GM21529 (cell line): ENCODE results near the gene FBXO31.
A peak's percentile ranks its signal among the peaks of the same experiment; 100 is the strongest.

Experiments used
- ATAC-seq: cut with Tn5 transposase; IDR thresholded peaks from one replicate; pipeline ENCODE4 v1.9.1; 2021; ENCODE audit not compliant: unreplicated experiment

The FBXO31 gene

DNA sequence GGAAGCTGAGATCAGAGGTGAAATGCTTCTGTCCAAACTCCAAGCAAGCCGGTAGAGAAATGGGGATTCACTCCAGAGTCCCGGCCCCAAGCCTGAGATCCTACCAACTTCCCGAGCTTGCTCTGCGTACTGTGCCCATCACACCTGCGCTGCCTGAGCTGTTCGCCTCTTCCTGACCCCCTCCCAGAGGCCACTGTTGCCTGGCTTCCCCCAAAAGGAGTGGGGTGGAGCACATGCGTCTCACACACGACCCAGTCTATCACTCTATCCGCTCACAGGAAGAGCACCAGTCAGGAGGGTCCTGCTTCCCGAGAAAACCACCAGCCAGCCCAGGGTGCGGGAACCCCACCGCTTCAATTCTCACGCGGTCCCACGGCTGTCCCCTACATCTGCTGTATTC is 52.9 kb downstream of the FBXO31 start:
- ATAC-seq = no peak

GRCh38 chr16:87330257-87330624 is 53.3 kb downstream of the FBXO31 start:
- no peak for ATAC-seq

DNA sequence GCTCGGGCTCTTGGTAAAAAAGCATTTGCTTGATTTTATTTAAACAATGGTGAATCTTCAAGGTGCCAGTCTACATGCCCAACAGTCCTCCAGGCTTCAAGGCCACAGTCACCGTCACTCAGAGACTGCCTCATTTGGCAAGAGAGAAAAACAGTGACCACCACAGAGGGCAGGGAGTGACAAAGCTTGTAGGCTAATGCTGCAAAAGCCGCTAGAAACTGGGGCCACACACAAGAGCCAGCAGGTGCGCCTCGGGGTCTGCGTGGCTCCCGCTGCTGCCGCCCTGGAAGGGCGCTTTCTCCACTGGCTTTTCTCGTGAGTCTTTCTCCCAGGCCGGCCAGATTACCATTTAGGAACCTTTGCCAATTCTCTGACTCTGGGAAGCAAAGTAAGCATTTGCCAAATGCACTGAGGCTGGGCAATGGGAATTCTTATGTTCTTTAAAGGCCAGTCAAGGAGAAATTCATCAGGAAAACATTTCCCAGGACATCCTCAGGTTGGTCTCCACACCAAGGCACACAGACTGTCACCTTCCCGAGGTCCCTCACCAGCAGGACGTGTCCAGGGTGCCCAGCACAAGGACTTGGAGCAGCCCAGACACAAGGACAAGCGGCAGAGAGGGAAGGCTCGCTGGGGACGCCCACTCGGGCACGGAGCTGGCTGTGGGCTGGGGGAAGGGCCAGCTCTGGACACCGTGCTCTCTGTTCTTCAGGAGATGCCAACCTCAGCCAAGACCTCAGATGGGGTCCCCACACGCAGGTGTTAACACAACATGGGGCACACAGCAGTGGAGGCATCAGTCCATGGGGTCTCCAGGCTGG is 53.9 kb downstream of the FBXO31 start:
- no peak for ATAC-seq

DNA sequence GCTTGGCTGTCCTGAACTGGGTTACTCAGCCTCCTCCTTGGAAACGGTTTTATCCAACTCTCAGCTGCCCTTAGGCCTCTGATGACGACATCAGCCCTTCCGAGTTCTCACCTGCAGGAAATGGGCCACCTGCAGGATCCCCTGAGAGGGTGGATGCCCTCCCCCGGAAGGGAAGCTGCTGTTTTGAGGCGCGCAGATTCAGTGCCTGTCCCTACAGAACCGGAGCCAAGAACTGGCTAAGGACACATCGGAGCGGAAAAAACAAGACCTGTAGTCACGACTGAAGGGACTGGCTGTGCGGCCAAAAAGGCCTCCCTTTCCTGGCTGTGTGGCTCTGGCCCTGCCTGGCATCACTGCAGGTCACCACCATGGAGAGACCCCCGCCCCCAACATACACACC is 54.7 kb downstream of the FBXO31 start:
- ATAC-seq = no peak

DNA sequence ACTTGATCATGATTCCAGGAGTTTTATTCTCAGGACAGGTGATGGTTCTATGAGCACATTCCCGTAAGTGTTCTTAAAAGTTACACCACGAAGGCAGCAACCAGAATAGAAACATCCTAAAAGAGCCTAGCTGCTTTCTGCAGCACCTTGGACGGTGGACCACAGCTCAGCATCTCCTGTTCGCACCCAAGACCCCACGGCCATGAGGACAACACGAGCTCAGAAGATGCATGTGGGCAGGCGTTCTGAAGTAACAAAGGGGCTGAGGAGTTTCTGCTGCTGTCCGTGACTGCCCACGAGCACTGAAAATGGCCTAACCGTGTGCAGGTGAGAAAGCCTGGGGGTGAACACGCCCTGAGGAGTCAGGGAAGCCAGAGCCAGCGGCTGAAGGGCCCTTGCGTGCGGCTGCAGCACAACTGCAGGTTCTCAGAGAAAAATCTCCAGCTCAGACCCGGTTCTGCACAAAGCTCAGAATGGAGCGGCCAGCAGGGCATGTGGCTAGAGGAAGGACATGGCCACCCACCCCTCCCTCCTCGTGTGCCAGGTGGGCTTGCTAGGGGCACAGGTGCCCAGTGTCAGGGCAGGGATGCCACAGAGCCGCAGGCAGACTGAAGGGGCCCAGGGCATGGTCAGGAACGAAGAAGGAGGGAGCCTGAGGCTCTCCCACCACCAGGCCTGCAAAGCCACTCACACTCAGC is 55.6 kb downstream of the FBXO31 start:
- ATAC-seq = no peak

DNA sequence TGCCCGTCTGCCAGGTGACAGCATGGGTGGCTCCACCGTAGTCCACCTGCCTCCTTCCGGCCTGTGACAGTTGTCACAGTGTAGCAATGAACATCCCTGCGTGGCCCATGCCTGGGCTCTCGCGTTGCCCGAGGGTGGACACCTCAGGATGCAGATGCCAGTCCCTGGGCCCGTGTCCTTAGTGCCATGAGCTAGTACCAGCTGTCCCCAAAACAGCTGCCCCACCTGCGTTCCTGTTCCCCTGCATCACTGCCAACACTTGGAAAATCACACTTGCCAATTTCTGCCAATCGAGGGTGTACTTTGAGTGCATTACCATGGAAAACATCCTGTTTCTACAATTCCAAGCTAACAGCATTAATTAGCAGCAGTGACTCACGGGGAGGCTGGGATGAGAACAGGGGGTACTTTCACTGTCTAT is 57.4 kb downstream of the FBXO31 start:
- no peak for ATAC-seq

DNA sequence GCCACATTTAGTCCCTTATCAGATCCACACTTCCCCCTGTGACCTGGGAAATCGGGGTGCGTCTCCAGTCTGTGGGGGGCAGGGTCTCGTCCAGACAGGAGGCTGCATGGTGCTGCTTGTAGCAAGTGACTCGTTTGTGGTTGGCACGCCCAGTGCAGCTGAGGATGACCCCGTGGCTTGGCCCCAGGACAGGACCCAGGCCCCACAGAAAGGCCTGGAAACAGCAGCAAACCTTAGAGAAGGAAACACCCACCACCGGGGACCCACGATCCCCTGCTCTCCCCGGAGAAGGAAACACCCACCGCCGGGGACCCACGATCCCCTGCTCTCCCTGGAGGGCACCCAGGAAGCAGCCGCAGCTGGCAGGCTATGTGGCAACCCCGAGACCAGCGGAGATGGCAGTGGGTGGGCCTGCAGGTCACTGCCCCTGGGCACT is 58.1 kb downstream of the FBXO31 start:
- no peak for ATAC-seq

DNA sequence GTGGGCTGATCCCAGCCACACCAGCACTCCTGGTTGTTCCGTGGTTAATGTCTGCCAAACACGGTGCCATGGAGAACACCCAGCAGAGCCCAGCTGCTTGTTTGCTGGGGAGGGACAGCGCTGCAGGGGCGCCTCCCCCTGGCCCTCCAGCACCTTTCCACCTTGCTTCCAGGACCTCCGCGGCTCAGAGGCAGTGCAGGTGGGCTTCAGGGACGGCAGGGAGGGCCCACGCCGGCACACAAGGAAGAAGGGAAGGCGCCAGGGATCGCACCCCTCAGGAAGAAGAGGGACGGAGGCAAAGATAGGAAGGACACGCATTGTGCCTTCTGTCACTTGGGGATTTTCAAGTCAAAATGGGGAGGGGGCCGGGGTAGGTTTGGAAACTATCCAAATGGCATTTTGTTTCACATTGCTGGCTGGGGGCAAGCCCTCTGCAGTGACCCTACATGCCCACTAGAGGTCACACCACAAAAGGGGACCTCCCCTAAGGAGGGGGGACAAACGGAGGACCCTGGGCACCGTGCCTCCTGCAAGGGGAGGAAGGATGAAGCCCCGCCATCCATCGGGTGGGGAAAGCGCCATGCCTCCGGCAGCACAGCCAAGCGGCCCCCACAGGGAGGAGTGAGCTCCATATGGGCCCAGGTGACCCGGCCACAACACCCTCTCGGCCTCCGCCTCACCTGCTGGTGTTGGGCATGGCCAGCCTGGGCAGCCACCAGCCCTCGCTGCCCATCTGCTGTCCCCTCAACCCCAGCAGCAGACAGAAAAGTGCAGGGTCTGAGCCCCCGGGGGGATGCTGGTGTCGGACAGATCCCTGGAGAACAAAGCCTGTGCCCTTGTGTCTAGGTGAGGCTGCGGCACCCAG is 58.9 kb downstream of the FBXO31 start:
- no peak for ATAC-seq

DNA sequence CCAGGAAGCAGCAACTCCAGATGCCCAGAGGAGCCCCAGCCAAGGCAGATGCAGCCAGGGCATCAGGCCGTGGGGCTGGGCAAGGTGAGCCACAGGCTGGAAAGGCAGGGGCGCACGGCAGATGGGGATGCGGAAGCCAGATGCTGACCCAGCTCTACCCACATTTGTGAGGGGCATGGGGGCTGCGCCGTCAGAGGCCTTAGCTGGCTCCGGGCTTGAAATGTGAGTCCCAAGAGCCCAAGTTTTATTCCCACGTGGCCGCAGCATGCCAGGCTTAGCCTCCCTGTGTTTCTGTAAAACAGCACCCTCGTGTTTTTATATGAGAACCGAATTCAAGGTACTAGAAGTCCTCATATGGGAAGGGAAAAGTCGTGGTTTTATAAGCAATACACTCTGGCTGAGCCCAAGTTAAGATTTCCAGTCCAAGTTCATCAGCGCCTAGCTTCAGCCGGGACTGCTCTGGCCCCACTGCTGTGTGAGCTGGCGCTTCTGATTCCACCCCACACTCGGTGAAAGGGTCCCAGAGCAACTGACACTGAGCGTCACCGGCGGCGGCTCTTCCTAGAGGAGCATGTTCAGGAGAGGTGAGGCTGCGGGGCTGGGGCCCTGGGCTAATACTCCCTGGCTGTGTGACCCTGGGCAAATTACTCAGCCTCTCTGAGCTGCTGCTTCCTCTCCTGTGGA is 59.7 kb downstream of the FBXO31 start:
- no peak for ATAC-seq

- no peak for ATAC-seq
Measured at GRCh38 chr16:87322833-87323726, 60.5 kb downstream of the FBXO31 start.

DNA sequence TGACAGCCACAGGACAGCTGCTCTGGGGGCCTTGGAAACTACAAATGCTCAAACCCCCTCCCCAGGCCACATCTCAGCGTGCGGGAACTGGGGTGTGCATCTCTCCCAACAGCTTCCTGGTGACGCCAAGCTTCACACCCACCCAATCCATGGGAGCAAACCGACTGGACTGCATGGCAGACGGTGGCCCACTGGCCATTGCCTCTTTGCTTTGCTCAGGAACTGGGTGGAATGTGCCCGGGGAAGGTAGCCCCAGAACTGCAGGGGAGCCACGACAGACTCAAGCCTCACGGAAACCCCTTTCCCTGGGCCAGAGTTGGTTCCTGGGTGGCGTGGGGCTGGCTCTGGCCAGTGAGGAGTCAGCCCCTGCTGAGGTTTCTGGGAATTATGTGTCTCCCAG is 61.2 kb downstream of the FBXO31 start:
- ATAC-seq = no peak

DNA sequence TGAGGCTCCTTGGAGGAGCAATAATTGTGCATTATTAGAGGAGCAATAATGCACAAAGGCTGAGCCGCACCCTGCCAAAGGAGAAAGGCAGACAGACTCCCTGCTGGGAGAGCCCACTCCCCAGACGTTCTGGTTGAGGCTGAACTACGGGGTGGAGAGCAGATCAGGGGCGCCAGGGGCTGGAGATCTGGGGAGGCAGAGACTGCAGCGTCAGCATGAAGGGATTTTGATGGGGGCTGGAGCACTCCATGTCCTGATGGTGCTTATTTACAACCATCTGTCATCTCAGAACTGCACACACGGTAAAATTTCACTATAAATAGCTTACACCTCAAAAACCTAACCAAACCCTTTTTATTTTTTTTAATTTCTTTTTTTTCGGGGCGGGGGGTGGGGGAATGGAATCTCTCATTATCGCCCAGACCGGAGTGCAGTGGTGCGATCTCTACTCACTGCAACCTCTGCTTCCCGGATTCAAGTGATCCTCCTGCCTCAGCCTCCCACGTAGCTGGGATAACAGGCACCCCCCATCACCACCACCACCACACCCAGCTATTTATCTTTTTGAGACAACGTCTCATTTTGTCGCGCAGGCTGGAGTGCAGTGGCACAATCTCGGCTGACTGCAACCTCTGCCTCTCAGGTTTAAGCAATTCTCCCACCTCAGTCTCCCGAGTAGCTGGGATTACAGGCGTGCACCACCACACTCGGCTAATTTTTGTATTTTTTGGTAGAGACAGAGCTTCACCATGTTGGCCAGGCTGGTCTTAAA is 62.1 kb downstream of the FBXO31 start:
- no peak for ATAC-seq

GRCh38 chr16:87320510-87321227 is 62.9 kb downstream of the FBXO31 start:
- ATAC-seq = no peak

DNA sequence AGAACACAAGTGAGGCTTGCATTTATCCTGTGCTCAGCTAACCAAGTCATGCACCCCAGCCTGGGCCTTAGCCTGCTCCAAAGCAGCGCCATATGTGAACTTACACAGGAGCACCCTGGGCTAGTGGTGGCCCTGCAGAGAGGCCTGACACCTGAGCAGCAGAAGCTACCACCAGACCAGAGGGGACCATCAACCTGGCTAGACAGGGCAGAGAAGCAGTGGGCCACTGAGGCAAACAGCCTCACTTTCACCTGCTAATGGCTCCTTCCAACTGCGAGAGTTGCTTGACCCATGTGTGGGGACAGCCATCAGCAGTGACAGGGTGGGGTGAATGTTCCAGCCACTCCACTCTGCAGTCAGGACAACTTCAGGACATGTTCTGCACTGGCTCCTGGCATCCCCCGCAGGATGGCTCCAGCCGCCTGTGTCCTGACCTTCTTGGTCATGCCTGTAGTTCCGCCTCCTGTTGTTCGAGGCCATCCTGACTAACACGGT is 63.5 kb downstream of the FBXO31 start:
- no peak for ATAC-seq

- no peak for ATAC-seq
Measured at GRCh38 chr16:87319011-87319410, 64.6 kb downstream of the FBXO31 start.

GRCh38 chr16:87317750-87318644 is 65.6 kb downstream of the FBXO31 start:
- ATAC-seq = peak; percentile 22
